K562 (cell line): ENCODE data around the gene LOXL4. TPM values are rescaled to one million over a fixed set of nuclear protein-coding genes. Genes with fewer than 3 reads are reported as not detected.

Experiments
- ATAC-seq: fragments of 200-7000 bp; cut with Tn5 transposase; 3 replicates; pipeline ENCODE4 v1.9.1; 2020; ENCODE audit warnings: moderate library complexity
- BruUV-seq: library from RNA; stranded (reverse); fragments of 400-500 nt; replicated peaks from 2 replicates; lab custom pipeline; 2021; lab: Mats Ljungman, UMichigan
- CTCF ChIA-PET: fragments of 300-600 bp; formaldehyde crosslinking; extraction: SDS; loops from one replicate; lab custom pipeline; 2021; ENCODE audit warnings: low intra/inter-chr PET ratio; lab: Yijun Ruan, JAX
- POLR2A ChIA-PET: fragments of 300-600, 350-650 bp; sonication (Branson Sonifier 250); formaldehyde crosslinking; extraction: SDS; loops from one replicate; lab custom pipeline; 2021; ENCODE audit warnings: antibody characterized with exemption, inconsistent platforms; lab: Yijun Ruan, JAX
- DNase-seq, 4 experiments: peaks; one replicate each; pipeline versions ENCODE4 v3.0.0 to v3.0.0-alpha.2; 2011 to 2018; ENCODE audit warnings: low spot score in 3 of 4, mixed read lengths in 3 of 4; ENCODE audit errors: extremely low read depth in 1 of 4
- FAIRE-seq: peaks from 2 replicates; lab custom pipeline; 2011; peaks lifted over from hg19 to GRCh38; lab: Jason Lieb, UNC
- H2AFZ ChIP-seq: 2 replicates; pipeline ENCODE4 v1.6.0; 2011; ENCODE audit warnings: low read depth, low read length, control low read depth, inconsistent platforms
- H3K27ac ChIP-seq: fragments of 200-600 bp; 3 replicates; pipeline ENCODE4 v1.8.0; 2011; ENCODE audit warnings: low read depth, mild to moderate bottlenecking, control low read depth, inconsistent platforms, low read length, moderate library complexity, mixed read lengths; ENCODE audit errors: extremely low read depth
- H3K27me3 ChIP-seq, 2 experiments: fragments of 300-600 bp in 1 of 2; 2 replicates in 1 of 2; 3 replicates in 1 of 2; pipeline versions ENCODE4 v1.6.0 to v1.8.0; 2011; ENCODE audit warnings: inconsistent platforms in 2 of 2, low read length in 2 of 2, mild to moderate bottlenecking in 1 of 2, mixed read lengths in 1 of 2, moderate library complexity in 1 of 2; ENCODE audit not compliant: control insufficient read depth in 2 of 2, insufficient read depth in 2 of 2
- H3K36me3 ChIP-seq: fragments of 300-600 bp; 3 replicates; pipeline ENCODE4 v1.8.0; 2011; ENCODE audit warnings: mild to moderate bottlenecking, low read length, inconsistent platforms; ENCODE audit not compliant: control insufficient read depth, insufficient read depth
- H3K4me1 ChIP-seq, 2 experiments: fragments of 200-600 bp in 1 of 2; replicated peaks in 1 of 2; 2 replicates in 1 of 2; 3 replicates in 1 of 2; pipeline versions ENCODE4 v1.5.1 to v1.8.0; 2011; ENCODE audit warnings: inconsistent platforms in 2 of 2, low read length in 2 of 2, mild to moderate bottlenecking in 1 of 2, mixed read lengths in 1 of 2, moderate library complexity in 1 of 2; ENCODE audit not compliant: control insufficient read depth in 2 of 2, insufficient read depth in 2 of 2
- H3K4me2 ChIP-seq: 2 replicates; pipeline ENCODE4 v1.6.1; 2011; ENCODE audit warnings: low read length, control low read depth, inconsistent platforms, mixed read lengths; ENCODE audit not compliant: insufficient read depth
- H3K4me3 ChIP-seq: fragments of 200-600 bp; sonication (generic), shearing (Covaris generic); 2 replicates; pipeline ENCODE4 v1.5.1; 2016; ENCODE audit warnings: control low read depth, inconsistent platforms
- H3K79me2 ChIP-seq: fragments of 200-600 bp; 3 replicates; pipeline ENCODE4 v1.8.0; 2011; ENCODE audit warnings: low read length, inconsistent platforms; ENCODE audit not compliant: control insufficient read depth, insufficient read depth
- H3K9ac ChIP-seq, 2 experiments: 2 replicates each; pipeline versions ENCODE4 v1.6.0 to v1.6.1; 2011; ENCODE audit warnings: low read depth in 2 of 2, low read length in 2 of 2, control low read depth in 1 of 2, inconsistent platforms in 1 of 2, mild to moderate bottlenecking in 1 of 2, mixed read lengths in 1 of 2; ENCODE audit not compliant: insufficient read depth in 1 of 2
- H3K9me1 ChIP-seq: one replicate; pipeline ENCODE4 v1.6.0; 2011; ENCODE audit warnings: inconsistent platforms, mild to moderate bottlenecking, low read length, moderate library complexity; ENCODE audit not compliant: control insufficient read depth, insufficient read depth
- H3K9me3 ChIP-seq: replicated peaks from 2 replicates; pipeline ENCODE4 v1.5.1; 2011; ENCODE audit warnings: low read depth, low read length, inconsistent platforms; ENCODE audit not compliant: control insufficient read depth, insufficient read depth
- H4K20me1 ChIP-seq: replicated peaks from 2 replicates; pipeline ENCODE4 v1.6.1; 2011; ENCODE audit warnings: low read length, inconsistent platforms, mixed read lengths; ENCODE audit not compliant: control insufficient read depth, insufficient read depth
- ATF2 ChIP-seq: sonication (generic); formaldehyde crosslinking; IDR thresholded peaks from 2 replicates; pipeline ENCODE4 v1.8.1; 2022; ENCODE audit warnings: missing genetic modification reagents
- ELF2 ChIP-seq: fragments of 250-450 bp; sonication (Bioruptor Pico); IDR thresholded peaks from 2 replicates; pipeline ENCODE4 v1.5.0; 2021; ENCODE audit warnings: mild to moderate bottlenecking
- MAFF ChIP-seq: IDR thresholded peaks from 2 replicates; pipeline ENCODE4 v1.6.1; 2012; ENCODE audit warnings: low read length, improper control_type of control experiment
- MAZ ChIP-seq, 2 experiments: fragments of 450-650 bp in 1 of 2; sonication (generic) in 1 of 2; formaldehyde crosslinking; IDR thresholded peaks in 1 of 2; conservative IDR thresholded peaks in 1 of 2; 2 replicates each; pipeline versions ENCODE4 v1.4.0 to v1.5.0; 2020; ENCODE audit warnings: mild to moderate bottlenecking in 1 of 2, missing genetic modification reagents in 1 of 2
- SMAD1 ChIP-seq: fragments of 150-350 bp; IDR thresholded peaks from 2 replicates; pipeline ENCODE4 v1.6.1; 2014; ENCODE audit warnings: low read length, low read depth; ENCODE audit not compliant: partially characterized antibody
- SREBF1 ChIP-seq: fragments of 150-350 bp; IDR thresholded peaks from 2 replicates; pipeline ENCODE4 v1.6.1; 2014; ENCODE audit warnings: antibody characterized with exemption, low read depth, low read length, borderline replicate concordance
- TGIF2 ChIP-seq: sonication (generic); formaldehyde crosslinking; IDR thresholded peaks from 2 replicates; pipeline ENCODE4 v1.8.1; 2022; ENCODE audit warnings: mild to moderate bottlenecking, missing genetic modification reagents, moderate library complexity
- XRCC3 ChIP-seq: fragments of 450-650 bp; IDR thresholded peaks from 2 replicates; pipeline ENCODE4 v1.6.1; 2017; ENCODE audit warnings: mild to moderate bottlenecking, moderate library complexity
- YY1 ChIP-seq, 3 experiments: IDR thresholded peaks; 2 replicates each; pipeline ENCODE4 v1.6.1; 2011; ENCODE audit warnings: low read length in 2 of 3, mild to moderate bottlenecking in 2 of 3, moderate library complexity in 2 of 3, borderline replicate concordance in 1 of 3, control low read depth in 1 of 3, low read depth in 1 of 3; ENCODE audit not compliant: insufficient read depth in 3 of 3, insufficient replicate concordance in 2 of 3, control insufficient read depth in 1 of 3, insufficient read length in 1 of 3; ENCODE audit errors: extremely low read depth in 1 of 3
- WGBS: fragments of 100-300 bp; shearing (Covaris generic); methylation state at CpG from one replicate; pipeline ENCODE4 v1.1.6; 2016; ENCODE audit warnings: low coverage, mixed read lengths; ENCODE audit not compliant: insufficient coverage; ENCODE audit errors: missing lambda C conversion rate; 5-methylcytosine and 5-hydroxymethylcytosine counted together
- in situ Hi-C: fragments of 300-500 bp; cut with MboI; formaldehyde crosslinking; loops from 4 replicates; pipeline ENCODE4 v1.15.0; 2018; ENCODE audit warnings: inconsistent platforms, mixed read lengths
- intact Hi-C: fragments of 100-400 bp; cut with micrococcal nuclease; formaldehyde crosslinking; loops from 2 replicates; pipeline ENCODE4 v1.14.2; 2022
- polyA plus RNA-seq, 8 experiments: library from polyadenylated mRNA; depleted of rRNA in 4 of 8; stranded (reverse) in 5 of 8; unstranded in 3 of 8; fragments of >200 nt; fragmentation: Nextera tagmentation in 2 of 8; fragmentation: Illumina TruSeq in 1 of 8; extraction: Ambion mirVana in 2 of 8; extraction: Trizol in 1 of 8; gene quantifications; 2 replicates each; pipeline versions ENCODE4 v1.2.1 to v1.2.3, GENCODE V29; 2011 to 2014; ENCODE audit warnings: inconsistent platforms in 1 of 8, missing spikeins in 1 of 8
- total RNA-seq, 7 experiments: library from RNA; depleted of rRNA in 6 of 7; stranded (reverse); fragments of >200 nt in 6 of 7; fragmentation: Illumina TruSeq in 2 of 7; extraction: Trizol in 2 of 7; gene quantifications; 2 replicates each; pipeline versions ENCODE4 v1.2.1 to v1.2.3, GENCODE V29; 2011 to 2021; ENCODE audit warnings: low replicate concordance in 1 of 7
- TF ChIP-seq, protein P1 (sequence below): sonication (generic); formaldehyde crosslinking; IDR thresholded peaks from 2 replicates; pipeline ENCODE4 v1.8.1; 2022; ENCODE audit warnings: missing genetic modification reagents
- TF ChIP-seq, protein P2 (sequence below): fragments of 200-800 bp; sonication (Bioruptor generic); IDR thresholded peaks from 2 replicates; pipeline ENCODE4 v1.6.1; 2016; ENCODE audit warnings: missing genetic modification characterization, missing compliant biosample characterization
- TF ChIP-seq, protein P3 (sequence below), 2 experiments: fragments of 450-650 bp; conservative IDR thresholded peaks; 2 replicates each; pipeline ENCODE4 v1.6.1; 2017; ENCODE audit warnings: mild to moderate bottlenecking in 2 of 2, moderate library complexity in 2 of 2

The LOXL4 gene
- total and polyA plus RNA-seq, 9 of the 15 experiments (the other 6 are each of a cell fraction or from before 2014, with no cell fraction given): 0.03 to 0.35 (median 0.05) TPM; not detected in 3

- Histone ChIP-seq H4K20me1 (no peaks in the 10 kb centered on the region), H3K4me2 (no peak overlapping the region), H3K9me1 (no peaks in the 10 kb centered on the region), H3K4me1 (no peaks in the 10 kb centered on the region), H3K79me2 (no peaks in the 10 kb centered on the region), H3K27ac (no peak overlapping the region), H3K36me3 (no peaks in the 10 kb centered on the region), H3K27me3 (peaks cover 0 to 36% of the 10 kb centered on the region in 2 experiments; a peak in 3 of 5 replicates), H2AFZ (no peak overlapping the region), H3K4me3 (no peak overlapping the region), H3K9ac (no peak overlapping the region), H3K9me3 (no peaks in the 10 kb centered on the region)
- no TSS peak for BruUV-seq
- in situ Hi-C loops: no loop called here
- 3% methylated on average over 5 of the region's 5 CpGs for WGBS
- ChIA-PET POLR2A (interaction anchor here (0.6 kb wide), 1 partner anchor 263 kb away, joined by 4 read pairs; no protein-coding TSS in a partner anchor), CTCF (no interaction called here)
- DNase-seq (no peak), FAIRE-seq (no peak), ATAC-seq (no peak)
- intact Hi-C loops: no loop called here
- TF ChIP-seq ELF2 (CRISPR knock-in tag): no peak
- TF ChIP-seq ATF2: no peak
- no peak for TF ChIP-seq YY1 (IDR thresholded peaks at IDR 0.05; ENCODE audit: borderline replicate concordance in 1 of 3, control insufficient read depth in 1 of 3, extremely low read depth in 1 of 3, insufficient read depth in 3 of 3, insufficient read length in 1 of 3, insufficient replicate concordance in 2 of 3, low read depth in 1 of 3, low read length in 2 of 3)
- TF ChIP-seq, protein P1, sequence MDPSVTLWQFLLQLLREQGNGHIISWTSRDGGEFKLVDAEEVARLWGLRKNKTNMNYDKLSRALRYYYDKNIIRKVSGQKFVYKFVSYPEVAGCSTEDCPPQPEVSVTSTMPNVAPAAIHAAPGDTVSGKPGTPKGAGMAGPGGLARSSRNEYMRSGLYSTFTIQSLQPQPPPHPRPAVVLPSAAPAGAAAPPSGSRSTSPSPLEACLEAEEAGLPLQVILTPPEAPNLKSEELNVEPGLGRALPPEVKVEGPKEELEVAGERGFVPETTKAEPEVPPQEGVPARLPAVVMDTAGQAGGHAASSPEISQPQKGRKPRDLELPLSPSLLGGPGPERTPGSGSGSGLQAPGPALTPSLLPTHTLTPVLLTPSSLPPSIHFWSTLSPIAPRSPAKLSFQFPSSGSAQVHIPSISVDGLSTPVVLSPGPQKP: no peak
- TF ChIP-seq, protein P2, sequence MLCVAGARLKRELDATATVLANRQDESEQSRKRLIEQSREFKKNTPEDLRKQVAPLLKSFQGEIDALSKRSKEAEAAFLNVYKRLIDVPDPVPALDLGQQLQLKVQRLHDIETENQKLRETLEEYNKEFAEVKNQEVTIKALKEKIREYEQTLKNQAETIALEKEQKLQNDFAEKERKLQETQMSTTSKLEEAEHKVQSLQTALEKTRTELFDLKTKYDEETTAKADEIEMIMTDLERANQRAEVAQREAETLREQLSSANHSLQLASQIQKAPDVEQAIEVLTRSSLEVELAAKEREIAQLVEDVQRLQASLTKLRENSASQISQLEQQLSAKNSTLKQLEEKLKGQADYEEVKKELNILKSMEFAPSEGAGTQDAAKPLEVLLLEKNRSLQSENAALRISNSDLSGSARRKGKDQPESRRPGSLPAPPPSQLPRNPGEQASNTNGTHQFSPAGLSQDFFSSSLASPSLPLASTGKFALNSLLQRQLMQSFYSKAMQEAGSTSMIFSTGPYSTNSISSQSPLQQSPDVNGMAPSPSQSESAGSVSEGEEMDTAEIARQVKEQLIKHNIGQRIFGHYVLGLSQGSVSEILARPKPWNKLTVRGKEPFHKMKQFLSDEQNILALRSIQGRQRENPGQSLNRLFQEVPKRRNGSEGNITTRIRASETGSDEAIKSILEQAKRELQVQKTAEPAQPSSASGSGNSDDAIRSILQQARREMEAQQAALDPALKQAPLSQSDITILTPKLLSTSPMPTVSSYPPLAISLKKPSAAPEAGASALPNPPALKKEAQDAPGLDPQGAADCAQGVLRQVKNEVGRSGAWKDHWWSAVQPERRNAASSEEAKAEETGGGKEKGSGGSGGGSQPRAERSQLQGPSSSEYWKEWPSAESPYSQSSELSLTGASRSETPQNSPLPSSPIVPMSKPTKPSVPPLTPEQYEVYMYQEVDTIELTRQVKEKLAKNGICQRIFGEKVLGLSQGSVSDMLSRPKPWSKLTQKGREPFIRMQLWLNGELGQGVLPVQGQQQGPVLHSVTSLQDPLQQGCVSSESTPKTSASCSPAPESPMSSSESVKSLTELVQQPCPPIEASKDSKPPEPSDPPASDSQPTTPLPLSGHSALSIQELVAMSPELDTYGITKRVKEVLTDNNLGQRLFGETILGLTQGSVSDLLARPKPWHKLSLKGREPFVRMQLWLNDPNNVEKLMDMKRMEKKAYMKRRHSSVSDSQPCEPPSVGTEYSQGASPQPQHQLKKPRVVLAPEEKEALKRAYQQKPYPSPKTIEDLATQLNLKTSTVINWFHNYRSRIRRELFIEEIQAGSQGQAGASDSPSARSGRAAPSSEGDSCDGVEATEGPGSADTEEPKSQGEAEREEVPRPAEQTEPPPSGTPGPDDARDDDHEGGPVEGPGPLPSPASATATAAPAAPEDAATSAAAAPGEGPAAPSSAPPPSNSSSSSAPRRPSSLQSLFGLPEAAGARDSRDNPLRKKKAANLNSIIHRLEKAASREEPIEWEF (CRISPR knock-in tag): no peak
- TF ChIP-seq MAFF: no peak
- TF ChIP-seq, protein P3, sequence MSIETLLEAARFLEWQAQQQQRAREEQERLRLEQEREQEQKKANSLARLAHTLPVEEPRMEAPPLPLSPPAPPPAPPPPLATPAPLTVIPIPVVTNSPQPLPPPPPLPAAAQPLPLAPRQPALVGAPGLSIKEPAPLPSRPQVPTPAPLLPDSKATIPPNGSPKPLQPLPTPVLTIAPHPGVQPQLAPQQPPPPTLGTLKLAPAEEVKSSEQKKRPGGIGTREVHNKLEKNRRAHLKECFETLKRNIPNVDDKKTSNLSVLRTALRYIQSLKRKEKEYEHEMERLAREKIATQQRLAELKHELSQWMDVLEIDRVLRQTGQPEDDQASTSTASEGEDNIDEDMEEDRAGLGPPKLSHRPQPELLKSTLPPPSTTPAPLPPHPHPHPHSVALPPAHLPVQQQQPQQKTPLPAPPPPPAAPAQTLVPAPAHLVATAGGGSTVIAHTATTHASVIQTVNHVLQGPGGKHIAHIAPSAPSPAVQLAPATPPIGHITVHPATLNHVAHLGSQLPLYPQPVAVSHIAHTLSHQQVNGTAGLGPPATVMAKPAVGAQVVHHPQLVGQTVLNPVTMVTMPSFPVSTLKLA (conservative IDR thresholded peaks at IDR 0.05): no peak
- TF ChIP-seq TGIF2: no peak
- TF ChIP-seq SREBF1: no peak
- no peak for TF ChIP-seq MAZ (CRISPR knock-in tag; conservative IDR thresholded peaks at IDR 0.05 in 1 of 2, IDR thresholded peaks at IDR 0.05 in 1 of 2)
- TF ChIP-seq XRCC3: no peak
- TF ChIP-seq SMAD1: no peak
Observed at GRCh38 chr10:98295907-98296306, 27.9 kb upstream of the LOXL4 start.
